ENCODE results near the gene ATP5F1D. TPM values are rescaled to one million over a fixed set of nuclear protein-coding genes. Genes with fewer than 3 reads are reported as not detected.

The ATP5F1D gene
- total and polyA plus RNA-seq, 2 of the 13 experiments (the other 11 are each of a cell fraction or from before 2014, with no cell fraction given), result 39.4 to 78.7 TPM

DNA sequence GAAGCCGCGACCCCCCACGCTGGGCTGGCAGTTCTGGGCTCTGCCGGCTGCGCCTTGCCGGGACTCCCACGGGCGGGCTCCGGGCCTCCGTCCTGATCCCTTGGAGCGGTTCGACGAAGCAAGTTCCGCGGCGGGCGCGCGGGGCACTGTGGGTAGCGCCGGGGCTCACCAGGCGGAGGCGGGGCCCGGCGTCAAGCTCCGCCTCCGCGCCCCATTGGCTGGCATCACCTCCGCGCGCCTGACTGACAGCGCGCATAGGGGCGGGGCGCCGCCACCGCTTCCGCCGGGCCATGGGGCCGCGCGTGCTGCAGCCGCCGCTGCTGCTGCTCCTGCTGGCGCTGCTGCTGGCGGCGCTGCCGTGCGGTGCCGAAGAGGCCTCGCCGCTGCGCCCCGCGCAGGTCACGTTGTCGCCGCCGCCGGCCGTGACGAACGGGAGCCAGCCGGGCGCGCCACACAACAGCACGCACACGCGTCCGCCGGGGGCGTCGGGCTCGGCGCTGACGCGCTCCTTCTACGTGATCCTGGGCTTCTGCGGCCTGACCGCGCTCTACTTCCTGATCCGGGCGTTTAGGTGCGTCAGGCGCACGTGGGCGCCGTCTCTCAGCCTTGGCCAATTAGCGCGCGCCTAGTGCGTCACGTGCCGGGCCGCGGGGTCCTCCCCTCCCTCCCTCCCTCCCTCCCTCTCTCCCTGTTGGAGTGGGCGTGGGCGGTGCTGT lies 33.9 kb downstream of the ATP5F1D start, which contains the start of gene FAM174C (continued):
- TF ChIP-seq RFXAP (CRISPR knock-in tag; IDR thresholded peaks at IDR 0.05; ENCODE audit: borderline replicate concordance) (no peak), ZNF761 (CRISPR knock-in tag; conservative IDR thresholded peaks at IDR 0.05) (0 out of 2 replicates have a peak, but pooled peaks have one; percentile 48), KMT2A (CRISPR knock-in tag; IDR thresholded peaks at IDR 0.05) (peak; percentile 56; the same call in 1 of the 2 replicates), ZNF737 (CRISPR knock-in tag; IDR thresholded peaks at IDR 0.05; ENCODE audit: borderline replicate concordance) (no peak), ZKSCAN5 (CRISPR knock-in tag; IDR thresholded peaks at IDR 0.05) (no peak), ZC3H4 (CRISPR knock-in tag; IDR thresholded peaks at IDR 0.05; ENCODE audit: borderline replicate concordance) (no peak), ZNF256 (CRISPR knock-in tag; conservative IDR thresholded peaks at IDR 0.05) (no peak), ZMYM3 (CRISPR knock-in tag; IDR thresholded peaks at IDR 0.05) (no peak), PAF1 (CRISPR knock-in tag; IDR thresholded peaks at IDR 0.05) (peak; percentile 85), ZNF383 (CRISPR knock-in tag; IDR thresholded peaks at IDR 0.05; ENCODE audit: borderline replicate concordance) (no peak), RBM39 (IDR thresholded peaks at IDR 0.05; ENCODE audit: low read depth, low read length, poor library complexity, severe bottlenecking) (no peak), ZNF615 (CRISPR knock-in tag; IDR thresholded peaks at IDR 0.05; ENCODE audit: borderline replicate concordance) (no peak), ZKSCAN1 (IDR thresholded peaks at IDR 0.05; ENCODE audit: low read length) (no peak)
- TF ChIP-seq, protein P1, sequence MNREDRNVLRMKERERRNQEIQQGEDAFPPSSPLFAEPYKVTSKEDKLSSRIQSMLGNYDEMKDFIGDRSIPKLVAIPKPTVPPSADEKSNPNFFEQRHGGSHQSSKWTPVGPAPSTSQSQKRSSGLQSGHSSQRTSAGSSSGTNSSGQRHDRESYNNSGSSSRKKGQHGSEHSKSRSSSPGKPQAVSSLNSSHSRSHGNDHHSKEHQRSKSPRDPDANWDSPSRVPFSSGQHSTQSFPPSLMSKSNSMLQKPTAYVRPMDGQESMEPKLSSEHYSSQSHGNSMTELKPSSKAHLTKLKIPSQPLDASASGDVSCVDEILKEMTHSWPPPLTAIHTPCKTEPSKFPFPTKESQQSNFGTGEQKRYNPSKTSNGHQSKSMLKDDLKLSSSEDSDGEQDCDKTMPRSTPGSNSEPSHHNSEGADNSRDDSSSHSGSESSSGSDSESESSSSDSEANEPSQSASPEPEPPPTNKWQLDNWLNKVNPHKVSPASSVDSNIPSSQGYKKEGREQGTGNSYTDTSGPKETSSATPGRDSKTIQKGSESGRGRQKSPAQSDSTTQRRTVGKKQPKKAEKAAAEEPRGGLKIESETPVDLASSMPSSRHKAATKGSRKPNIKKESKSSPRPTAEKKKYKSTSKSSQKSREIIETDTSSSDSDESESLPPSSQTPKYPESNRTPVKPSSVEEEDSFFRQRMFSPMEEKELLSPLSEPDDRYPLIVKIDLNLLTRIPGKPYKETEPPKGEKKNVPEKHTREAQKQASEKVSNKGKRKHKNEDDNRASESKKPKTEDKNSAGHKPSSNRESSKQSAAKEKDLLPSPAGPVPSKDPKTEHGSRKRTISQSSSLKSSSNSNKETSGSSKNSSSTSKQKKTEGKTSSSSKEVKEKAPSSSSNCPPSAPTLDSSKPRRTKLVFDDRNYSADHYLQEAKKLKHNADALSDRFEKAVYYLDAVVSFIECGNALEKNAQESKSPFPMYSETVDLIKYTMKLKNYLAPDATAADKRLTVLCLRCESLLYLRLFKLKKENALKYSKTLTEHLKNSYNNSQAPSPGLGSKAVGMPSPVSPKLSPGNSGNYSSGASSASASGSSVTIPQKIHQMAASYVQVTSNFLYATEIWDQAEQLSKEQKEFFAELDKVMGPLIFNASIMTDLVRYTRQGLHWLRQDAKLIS (CRISPR knock-in tag; IDR thresholded peaks at IDR 0.05), result no peak
- TF ChIP-seq, protein P2, sequence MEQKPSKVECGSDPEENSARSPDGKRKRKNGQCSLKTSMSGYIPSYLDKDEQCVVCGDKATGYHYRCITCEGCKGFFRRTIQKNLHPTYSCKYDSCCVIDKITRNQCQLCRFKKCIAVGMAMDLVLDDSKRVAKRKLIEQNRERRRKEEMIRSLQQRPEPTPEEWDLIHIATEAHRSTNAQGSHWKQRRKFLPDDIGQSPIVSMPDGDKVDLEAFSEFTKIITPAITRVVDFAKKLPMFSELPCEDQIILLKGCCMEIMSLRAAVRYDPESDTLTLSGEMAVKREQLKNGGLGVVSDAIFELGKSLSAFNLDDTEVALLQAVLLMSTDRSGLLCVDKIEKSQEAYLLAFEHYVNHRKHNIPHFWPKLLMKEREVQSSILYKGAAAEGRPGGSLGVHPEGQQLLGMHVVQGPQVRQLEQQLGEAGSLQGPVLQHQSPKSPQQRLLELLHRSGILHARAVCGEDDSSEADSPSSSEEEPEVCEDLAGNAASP (CRISPR knock-in tag; IDR thresholded peaks at IDR 0.05; ENCODE audit: borderline replicate concordance), result no peak; the same call in none of the 2 replicates
- TF ChIP-seq, protein P3, sequence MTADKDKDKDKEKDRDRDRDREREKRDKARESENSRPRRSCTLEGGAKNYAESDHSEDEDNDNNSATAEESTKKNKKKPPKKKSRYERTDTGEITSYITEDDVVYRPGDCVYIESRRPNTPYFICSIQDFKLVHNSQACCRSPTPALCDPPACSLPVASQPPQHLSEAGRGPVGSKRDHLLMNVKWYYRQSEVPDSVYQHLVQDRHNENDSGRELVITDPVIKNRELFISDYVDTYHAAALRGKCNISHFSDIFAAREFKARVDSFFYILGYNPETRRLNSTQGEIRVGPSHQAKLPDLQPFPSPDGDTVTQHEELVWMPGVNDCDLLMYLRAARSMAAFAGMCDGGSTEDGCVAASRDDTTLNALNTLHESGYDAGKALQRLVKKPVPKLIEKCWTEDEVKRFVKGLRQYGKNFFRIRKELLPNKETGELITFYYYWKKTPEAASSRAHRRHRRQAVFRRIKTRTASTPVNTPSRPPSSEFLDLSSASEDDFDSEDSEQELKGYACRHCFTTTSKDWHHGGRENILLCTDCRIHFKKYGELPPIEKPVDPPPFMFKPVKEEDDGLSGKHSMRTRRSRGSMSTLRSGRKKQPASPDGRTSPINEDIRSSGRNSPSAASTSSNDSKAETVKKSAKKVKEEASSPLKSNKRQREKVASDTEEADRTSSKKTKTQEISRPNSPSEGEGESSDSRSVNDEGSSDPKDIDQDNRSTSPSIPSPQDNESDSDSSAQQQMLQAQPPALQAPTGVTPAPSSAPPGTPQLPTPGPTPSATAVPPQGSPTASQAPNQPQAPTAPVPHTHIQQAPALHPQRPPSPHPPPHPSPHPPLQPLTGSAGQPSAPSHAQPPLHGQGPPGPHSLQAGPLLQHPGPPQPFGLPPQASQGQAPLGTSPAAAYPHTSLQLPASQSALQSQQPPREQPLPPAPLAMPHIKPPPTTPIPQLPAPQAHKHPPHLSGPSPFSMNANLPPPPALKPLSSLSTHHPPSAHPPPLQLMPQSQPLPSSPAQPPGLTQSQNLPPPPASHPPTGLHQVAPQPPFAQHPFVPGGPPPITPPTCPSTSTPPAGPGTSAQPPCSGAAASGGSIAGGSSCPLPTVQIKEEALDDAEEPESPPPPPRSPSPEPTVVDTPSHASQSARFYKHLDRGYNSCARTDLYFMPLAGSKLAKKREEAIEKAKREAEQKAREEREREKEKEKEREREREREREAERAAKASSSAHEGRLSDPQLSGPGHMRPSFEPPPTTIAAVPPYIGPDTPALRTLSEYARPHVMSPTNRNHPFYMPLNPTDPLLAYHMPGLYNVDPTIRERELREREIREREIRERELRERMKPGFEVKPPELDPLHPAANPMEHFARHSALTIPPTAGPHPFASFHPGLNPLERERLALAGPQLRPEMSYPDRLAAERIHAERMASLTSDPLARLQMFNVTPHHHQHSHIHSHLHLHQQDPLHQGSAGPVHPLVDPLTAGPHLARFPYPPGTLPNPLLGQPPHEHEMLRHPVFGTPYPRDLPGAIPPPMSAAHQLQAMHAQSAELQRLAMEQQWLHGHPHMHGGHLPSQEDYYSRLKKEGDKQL (CRISPR knock-in tag; IDR thresholded peaks at IDR 0.05; ENCODE audit: low read depth), result no peak; the same call in 1 of the 2 replicates
- TF ChIP-seq, protein P4, sequence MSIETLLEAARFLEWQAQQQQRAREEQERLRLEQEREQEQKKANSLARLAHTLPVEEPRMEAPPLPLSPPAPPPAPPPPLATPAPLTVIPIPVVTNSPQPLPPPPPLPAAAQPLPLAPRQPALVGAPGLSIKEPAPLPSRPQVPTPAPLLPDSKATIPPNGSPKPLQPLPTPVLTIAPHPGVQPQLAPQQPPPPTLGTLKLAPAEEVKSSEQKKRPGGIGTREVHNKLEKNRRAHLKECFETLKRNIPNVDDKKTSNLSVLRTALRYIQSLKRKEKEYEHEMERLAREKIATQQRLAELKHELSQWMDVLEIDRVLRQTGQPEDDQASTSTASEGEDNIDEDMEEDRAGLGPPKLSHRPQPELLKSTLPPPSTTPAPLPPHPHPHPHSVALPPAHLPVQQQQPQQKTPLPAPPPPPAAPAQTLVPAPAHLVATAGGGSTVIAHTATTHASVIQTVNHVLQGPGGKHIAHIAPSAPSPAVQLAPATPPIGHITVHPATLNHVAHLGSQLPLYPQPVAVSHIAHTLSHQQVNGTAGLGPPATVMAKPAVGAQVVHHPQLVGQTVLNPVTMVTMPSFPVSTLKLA (IDR thresholded peaks at IDR 0.05), result peak; percentile 91

Data from HepG2 (cell line).